ENCODE data around the gene CHRNA10.

Gene CHRNA10

GRCh38 chr11:3627291-3627690 is 43.9 kb downstream of the CHRNA10 start:
- no peak for DNase-seq

- no peak for DNase-seq
Measured at GRCh38 chr11:3626250-3626960, 44.8 kb downstream of the CHRNA10 start.

GRCh38 chr11:3623767-3624458 is 47.3 kb downstream of the CHRNA10 start:
- DNase-seq = peak; percentile 38 to 45

DNA sequence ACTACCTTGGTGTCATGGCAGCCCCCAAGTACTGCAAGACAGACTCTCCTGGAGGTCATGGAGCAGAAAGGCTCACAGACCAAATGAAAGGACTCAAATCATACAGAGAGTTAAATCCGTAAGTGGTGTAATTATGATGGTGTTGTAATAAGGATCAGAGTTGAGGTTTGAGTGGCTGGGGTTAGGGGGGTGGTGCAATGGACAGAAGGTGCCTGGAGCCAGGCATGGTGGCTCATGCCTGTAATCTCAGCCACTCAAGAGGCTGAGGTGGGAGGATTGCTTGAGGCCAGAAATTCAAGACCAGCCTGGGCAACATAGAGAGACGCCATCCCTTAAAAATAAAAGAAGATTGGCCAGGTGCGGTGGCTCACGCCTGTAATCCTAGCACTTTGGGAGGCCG is 48.1 kb downstream of the CHRNA10 start:
- DNase-seq = no peak

DNA sequence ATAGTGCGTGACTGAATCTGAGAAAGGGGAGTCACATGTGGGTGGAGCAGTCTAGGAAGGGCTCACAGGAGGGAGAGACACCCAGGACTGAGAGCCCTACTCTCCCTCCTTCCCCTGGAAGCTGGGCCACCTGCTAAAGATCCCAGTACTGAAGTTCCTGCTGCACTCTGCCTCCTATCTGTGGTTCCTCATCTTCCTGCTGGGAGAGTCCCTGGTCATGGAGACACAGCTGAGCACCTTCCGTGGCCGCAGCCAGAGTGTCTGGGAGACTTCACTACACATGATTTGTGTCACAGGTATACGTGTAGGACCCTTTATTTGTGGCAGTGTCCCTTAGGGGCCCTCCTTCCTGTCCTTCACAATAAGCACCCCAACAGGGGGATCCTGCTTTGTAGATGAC is 48.7 kb downstream of the CHRNA10 start:
- no peak for DNase-seq

DNA sequence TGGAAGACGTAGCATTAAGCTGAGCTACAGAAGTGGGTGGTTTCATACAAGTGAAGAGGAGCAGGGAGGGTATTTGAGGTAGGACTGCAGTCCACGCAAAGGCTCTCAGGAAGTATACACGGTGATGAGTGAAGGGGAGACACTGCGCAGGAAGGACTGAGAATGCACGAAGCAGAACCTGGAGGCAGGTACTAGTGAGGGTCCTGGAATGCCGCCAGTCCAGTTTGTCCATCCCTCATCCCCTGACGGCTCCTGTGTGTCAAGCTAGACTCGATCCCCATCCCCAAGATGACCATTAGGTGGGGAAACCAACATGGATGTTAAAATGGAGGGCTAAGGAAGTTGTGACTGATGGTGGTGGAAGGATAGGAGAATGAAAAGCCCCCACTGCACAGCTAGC is 53.2 kb downstream of the CHRNA10 start:
- DNase-seq = no peak

GRCh38 chr11:3616721-3617460 is 54.3 kb downstream of the CHRNA10 start:
- DNase-seq = no peak

DNA sequence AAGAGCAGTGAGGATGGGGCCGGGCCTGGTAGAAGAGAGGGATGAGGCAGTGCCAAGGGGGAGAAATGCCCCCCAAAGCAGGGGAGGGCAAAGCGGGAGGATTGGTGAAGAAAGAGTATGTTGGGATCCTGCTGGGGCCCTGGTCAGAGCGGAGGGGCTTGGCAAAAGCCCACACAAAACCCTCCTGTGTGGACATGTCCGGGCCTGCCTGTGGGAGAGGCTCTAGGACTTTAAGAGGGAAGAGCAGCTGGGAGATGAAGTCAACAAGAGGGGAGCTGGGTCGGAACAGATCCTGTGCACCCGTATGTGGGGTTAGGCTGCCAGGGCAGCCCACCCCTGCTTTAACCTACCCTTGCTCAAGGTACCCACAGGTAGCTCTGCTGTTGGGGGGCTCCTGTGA is 55.2 kb downstream of the CHRNA10 start:
- peak in 1 of 2 experiments; percentile 20 for DNase-seq
